HepG2 (cell line): ENCODE results near the gene TCAF1. TPM values are rescaled to one million over a fixed set of nuclear protein-coding genes. Genes with fewer than 3 reads are reported as not detected.

ENCODE experiments used
- CBX1 ChIP-seq: IDR thresholded peaks from one replicate; pipeline ENCODE4 v1.6.1; 2016; ENCODE audit warnings: antibody characterized with exemption, low read depth
- GFI1 ChIP-seq: sonication (generic); formaldehyde crosslinking; IDR thresholded peaks from 2 replicates; pipeline ENCODE4 v1.5.0; 2020; ENCODE audit warnings: missing genetic modification reagents, mild to moderate bottlenecking, borderline replicate concordance
- HDAC2 ChIP-seq: sonication (generic); formaldehyde crosslinking; IDR thresholded peaks from 2 replicates; pipeline ENCODE4 v1.4.0; 2020; ENCODE audit warnings: missing genetic modification reagents
- HNF4A ChIP-seq: sonication (generic); formaldehyde crosslinking; IDR thresholded peaks from 2 replicates; pipeline ENCODE4 v1.4.0; 2020; ENCODE audit warnings: missing genetic modification reagents
- IKZF4 ChIP-seq: sonication (generic); formaldehyde crosslinking; IDR thresholded peaks from 2 replicates; pipeline ENCODE4 v1.5.1; 2020; ENCODE audit warnings: borderline replicate concordance, mild to moderate bottlenecking, low read depth, missing genetic modification reagents; ENCODE audit errors: not compliant biosample characterization
- KDM2A ChIP-seq: sonication (generic); formaldehyde crosslinking; IDR thresholded peaks from 2 replicates; pipeline ENCODE4 v1.4.0; 2020; ENCODE audit warnings: low read depth, missing genetic modification reagents, borderline replicate concordance
- KLF11 ChIP-seq: IDR thresholded peaks from 2 replicates; pipeline ENCODE4 v1.6.1; 2016; ENCODE audit warnings: missing compliant biosample characterization
- MBNL3 ChIP-seq: fragments of 250-450 bp; sonication (Bioruptor Pico); conservative IDR thresholded peaks from 2 replicates; pipeline ENCODE4 v1.8.0; 2022; ENCODE audit warnings: mild to moderate bottlenecking, inconsistent platforms
- NR2F6 ChIP-seq, 2 experiments: IDR thresholded peaks; 2 replicates each; pipeline ENCODE4 v1.6.1; 2016; ENCODE audit warnings: antibody characterized with exemption in 1 of 2, mild to moderate bottlenecking in 1 of 2
- PCBP2 ChIP-seq: fragments of 200-400 bp; formaldehyde crosslinking; optimal IDR thresholded peaks from 2 replicates; pipeline ENCODE3; 2018; ENCODE audit warnings: low read length, low read depth; ENCODE audit not compliant: poor library complexity, severe bottlenecking
- PHF8 ChIP-seq: sonication (generic); formaldehyde crosslinking; IDR thresholded peaks from 2 replicates; pipeline ENCODE4 v1.5.0; 2020; ENCODE audit warnings: missing genetic modification reagents
- RFX1 ChIP-seq: fragments of 450-650 bp; IDR thresholded peaks from 2 replicates; pipeline ENCODE4 v1.6.1; 2017
- SALL2 ChIP-seq: sonication (generic); formaldehyde crosslinking; IDR thresholded peaks from 2 replicates; pipeline ENCODE4 v1.8.1; 2023; ENCODE audit warnings: mild to moderate bottlenecking, missing genetic modification reagents, inconsistent platforms
- SP2 ChIP-seq: sonication (generic); formaldehyde crosslinking; IDR thresholded peaks from 2 replicates; pipeline ENCODE4 v1.5.1; 2020; ENCODE audit warnings: mild to moderate bottlenecking, missing genetic modification reagents
- TAF15 ChIP-seq: fragments of 200-400 bp; formaldehyde crosslinking; IDR thresholded peaks from one replicate; pipeline ENCODE4 v1.6.1; 2018; ENCODE audit warnings: mild to moderate bottlenecking, low read depth, low read length; ENCODE audit not compliant: poor library complexity, severe bottlenecking
- U2AF1 ChIP-seq: fragments of 200-400 bp; formaldehyde crosslinking; optimal IDR thresholded peaks from 2 replicates; pipeline ENCODE3; 2017; ENCODE audit warnings: mild to moderate bottlenecking, low read depth, low read length
- ZNF251 ChIP-seq: sonication (generic); formaldehyde crosslinking; IDR thresholded peaks from 2 replicates; pipeline ENCODE4 v1.9.0; 2021; ENCODE audit warnings: mild to moderate bottlenecking, missing genetic modification reagents
- ZNF329 ChIP-seq: sonication (generic); formaldehyde crosslinking; IDR thresholded peaks from 2 replicates; pipeline ENCODE4 v1.9.0; 2021; ENCODE audit warnings: low read depth, mild to moderate bottlenecking, missing genetic modification reagents
- ZNF343 ChIP-seq: sonication (generic); formaldehyde crosslinking; IDR thresholded peaks from 2 replicates; pipeline ENCODE4 v1.4.0; 2020; ENCODE audit warnings: mild to moderate bottlenecking, missing genetic modification reagents
- ZNF431 ChIP-seq: sonication (generic); formaldehyde crosslinking; IDR thresholded peaks from 2 replicates; pipeline ENCODE4 v1.9.0; 2022; ENCODE audit warnings: missing genetic modification reagents, low read depth, mild to moderate bottlenecking, borderline replicate concordance
- ZNF768 ChIP-seq: sonication (generic); formaldehyde crosslinking; IDR thresholded peaks from 2 replicates; pipeline ENCODE4 v1.4.0; 2020; ENCODE audit warnings: missing genetic modification reagents
- ZNF879 ChIP-seq: sonication (generic); formaldehyde crosslinking; IDR thresholded peaks from 2 replicates; pipeline ENCODE4 v1.8.1; 2023; ENCODE audit warnings: missing genetic modification reagents
- polyA plus RNA-seq, 8 experiments: library from polyadenylated mRNA; depleted of rRNA in 3 of 8; stranded (reverse) in 7 of 8; unstranded in 1 of 8; fragments of >200 nt; fragmentation: Illumina TruSeq in 4 of 8; extraction: Trizol in 4 of 8; gene quantifications; 2 replicates each; pipeline versions ENCODE4 v1.2.1 to v1.2.3, GENCODE V29; 2011 to 2016; ENCODE audit warnings: low read depth in 4 of 8, missing spikeins in 1 of 8, mixed read lengths in 1 of 8; ENCODE audit not compliant: insufficient read depth in 1 of 8
- total RNA-seq, 5 experiments: library from RNA; depleted of rRNA; stranded (reverse); fragments of >200 nt; fragmentation: Illumina TruSeq; extraction: Trizol; gene quantifications; 2 replicates each; pipeline ENCODE4 v1.2.3, GENCODE V29; 2016; ENCODE audit warnings: low read depth in 1 of 5
- TF ChIP-seq, protein P1 (sequence below): sonication (generic); formaldehyde crosslinking; conservative IDR thresholded peaks from 2 replicates; pipeline ENCODE4 v1.4.0; 2020; ENCODE audit warnings: missing genetic modification reagents
- TF ChIP-seq, protein P2 (sequence below): sonication (generic); formaldehyde crosslinking; IDR thresholded peaks from 2 replicates; pipeline ENCODE4 v1.5.1; 2020; ENCODE audit warnings: missing genetic modification reagents, mild to moderate bottlenecking, borderline replicate concordance
- TF ChIP-seq, protein P3 (sequence below): conservative IDR thresholded peaks from 2 replicates; pipeline ENCODE4 v1.6.1; 2018; ENCODE audit warnings: missing genetic modification reagents

TCAF1 gene
- total and polyA plus RNA-seq, 2 of the 13 experiments (the other 11 are each of a cell fraction or from before 2014, with no cell fraction given) = 36.2 to 101 TPM

DNA sequence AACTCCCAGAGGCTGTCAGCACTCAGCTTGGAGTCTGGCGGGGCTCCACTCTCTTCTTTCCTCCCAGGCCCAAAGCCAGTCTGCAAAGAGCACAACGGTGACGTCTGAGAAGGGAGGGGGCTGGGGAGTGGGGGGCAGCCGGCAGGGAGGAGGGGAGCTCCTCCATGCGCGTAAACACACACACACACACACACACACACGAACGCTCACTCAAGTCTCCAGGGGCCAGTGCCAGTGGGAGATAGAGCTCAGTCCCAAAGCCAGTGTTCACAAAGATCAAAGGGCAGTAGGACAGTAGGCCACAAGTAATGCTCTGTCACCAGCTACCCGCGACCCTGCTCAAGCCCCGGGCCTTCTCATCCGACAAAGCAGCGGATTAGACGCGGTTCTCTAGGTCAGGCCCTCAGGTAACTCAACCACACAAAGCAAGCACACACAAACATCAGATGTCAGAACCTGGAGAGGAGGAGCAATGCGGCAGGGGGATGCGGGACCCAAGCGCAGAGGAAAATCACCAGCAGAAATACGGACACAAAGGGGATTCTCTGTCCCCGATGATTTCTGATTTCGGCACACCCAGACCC is 19.9 kb downstream of the TCAF1 start (continued):
- TF ChIP-seq GFI1 (no peak), CBX1 (peak; percentile 53), MBNL3 (no peak), RFX1 (no peak), NR2F6 (IDR thresholded peaks at IDR 0.05) (peak; percentile 67), NR2F6 (CRISPR knock-in tag; IDR thresholded peaks at IDR 0.05) (peak; percentile 64; the same call in 1 of the 2 replicates), PCBP2 (no peak), ZNF329 (CRISPR knock-in tag) (peak; percentile 56; the same call in 1 of the 2 replicates), KDM2A (CRISPR knock-in tag) (no peak), ZNF343 (no peak), HNF4A (CRISPR knock-in tag) (peak; percentile 88), IKZF4 (CRISPR knock-in tag) (no peak), ZNF431 (CRISPR knock-in tag) (0 out of 2 replicates have a peak, but pooled peaks have one; percentile 65), U2AF1 (no peak), ZNF768 (no peak), ZNF879 (no peak), SP2 (CRISPR knock-in tag) (no peak), TAF15 (no peak), PHF8 (CRISPR knock-in tag) (peak; percentile 53; the same call in 1 of the 2 replicates), ZNF251 (CRISPR knock-in tag) (no peak), HDAC2 (CRISPR knock-in tag) (peak; percentile 44; the same call in 1 of the 2 replicates), SALL2 (CRISPR knock-in tag) (no peak), KLF11 (CRISPR knock-in tag) (no peak)
- TF ChIP-seq, protein P1, sequence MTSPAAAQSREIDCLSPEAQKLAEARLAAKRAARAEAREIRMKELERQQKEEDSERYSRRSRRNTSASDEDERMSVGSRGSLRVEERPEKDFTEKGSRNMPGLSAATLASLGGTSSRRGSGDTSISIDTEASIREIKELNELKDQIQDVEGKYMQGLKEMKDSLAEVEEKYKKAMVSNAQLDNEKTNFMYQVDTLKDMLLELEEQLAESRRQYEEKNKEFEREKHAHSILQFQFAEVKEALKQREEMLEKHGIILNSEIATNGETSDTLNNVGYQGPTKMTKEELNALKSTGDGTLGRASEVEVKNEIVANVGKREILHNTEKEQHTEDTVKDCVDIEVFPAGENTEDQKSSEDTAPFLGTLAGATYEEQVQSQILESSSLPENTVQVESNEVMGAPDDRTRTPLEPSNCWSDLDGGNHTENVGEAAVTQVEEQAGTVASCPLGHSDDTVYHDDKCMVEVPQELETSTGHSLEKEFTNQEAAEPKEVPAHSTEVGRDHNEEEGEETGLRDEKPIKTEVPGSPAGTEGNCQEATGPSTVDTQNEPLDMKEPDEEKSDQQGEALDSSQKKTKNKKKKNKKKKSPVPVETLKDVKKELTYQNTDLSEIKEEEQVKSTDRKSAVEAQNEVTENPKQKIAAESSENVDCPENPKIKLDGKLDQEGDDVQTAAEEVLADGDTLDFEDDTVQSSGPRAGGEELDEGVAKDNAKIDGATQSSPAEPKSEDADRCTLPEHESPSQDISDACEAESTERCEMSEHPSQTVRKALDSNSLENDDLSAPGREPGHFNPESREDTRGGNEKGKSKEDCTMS (CRISPR knock-in tag) = no peak
- TF ChIP-seq, protein P2, sequence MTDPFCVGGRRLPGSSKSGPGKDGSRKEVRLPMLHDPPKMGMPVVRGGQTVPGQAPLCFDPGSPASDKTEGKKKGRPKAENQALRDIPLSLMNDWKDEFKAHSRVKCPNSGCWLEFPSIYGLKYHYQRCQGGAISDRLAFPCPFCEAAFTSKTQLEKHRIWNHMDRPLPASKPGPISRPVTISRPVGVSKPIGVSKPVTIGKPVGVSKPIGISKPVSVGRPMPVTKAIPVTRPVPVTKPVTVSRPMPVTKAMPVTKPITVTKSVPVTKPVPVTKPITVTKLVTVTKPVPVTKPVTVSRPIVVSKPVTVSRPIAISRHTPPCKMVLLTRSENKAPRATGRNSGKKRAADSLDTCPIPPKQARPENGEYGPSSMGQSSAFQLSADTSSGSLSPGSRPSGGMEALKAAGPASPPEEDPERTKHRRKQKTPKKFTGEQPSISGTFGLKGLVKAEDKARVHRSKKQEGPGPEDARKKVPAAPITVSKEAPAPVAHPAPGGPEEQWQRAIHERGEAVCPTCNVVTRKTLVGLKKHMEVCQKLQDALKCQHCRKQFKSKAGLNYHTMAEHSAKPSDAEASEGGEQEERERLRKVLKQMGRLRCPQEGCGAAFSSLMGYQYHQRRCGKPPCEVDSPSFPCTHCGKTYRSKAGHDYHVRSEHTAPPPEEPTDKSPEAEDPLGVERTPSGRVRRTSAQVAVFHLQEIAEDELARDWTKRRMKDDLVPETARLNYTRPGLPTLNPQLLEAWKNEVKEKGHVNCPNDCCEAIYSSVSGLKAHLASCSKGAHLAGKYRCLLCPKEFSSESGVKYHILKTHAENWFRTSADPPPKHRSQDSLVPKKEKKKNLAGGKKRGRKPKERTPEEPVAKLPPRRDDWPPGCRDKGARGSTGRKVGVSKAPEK (CRISPR knock-in tag) = 0 out of 2 replicates have a peak, but pooled peaks have one; percentile 16
- TF ChIP-seq, protein P3, sequence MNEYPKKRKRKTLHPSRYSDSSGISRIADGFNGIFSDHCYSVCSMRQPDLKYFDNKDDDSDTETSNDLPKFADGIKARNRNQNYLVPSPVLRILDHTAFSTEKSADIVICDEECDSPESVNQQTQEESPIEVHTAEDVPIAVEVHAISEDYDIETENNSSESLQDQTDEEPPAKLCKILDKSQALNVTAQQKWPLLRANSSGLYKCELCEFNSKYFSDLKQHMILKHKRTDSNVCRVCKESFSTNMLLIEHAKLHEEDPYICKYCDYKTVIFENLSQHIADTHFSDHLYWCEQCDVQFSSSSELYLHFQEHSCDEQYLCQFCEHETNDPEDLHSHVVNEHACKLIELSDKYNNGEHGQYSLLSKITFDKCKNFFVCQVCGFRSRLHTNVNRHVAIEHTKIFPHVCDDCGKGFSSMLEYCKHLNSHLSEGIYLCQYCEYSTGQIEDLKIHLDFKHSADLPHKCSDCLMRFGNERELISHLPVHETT (CRISPR knock-in tag) = no peak
